GM18858 (cell line): ENCODE results near the gene ANKRD20A1.
"Not testable (repeated sequence)": the region's sequence is repeated elsewhere in the genome, so short reads cannot be mapped to it uniquely, and the experiment has no call there.

ENCODE experiments used
- ATAC-seq: cut with Tn5 transposase; IDR thresholded peaks from one replicate; pipeline ENCODE4 v1.9.1; 2021; ENCODE audit not compliant: unreplicated experiment

The ANKRD20A1 gene

DNA sequence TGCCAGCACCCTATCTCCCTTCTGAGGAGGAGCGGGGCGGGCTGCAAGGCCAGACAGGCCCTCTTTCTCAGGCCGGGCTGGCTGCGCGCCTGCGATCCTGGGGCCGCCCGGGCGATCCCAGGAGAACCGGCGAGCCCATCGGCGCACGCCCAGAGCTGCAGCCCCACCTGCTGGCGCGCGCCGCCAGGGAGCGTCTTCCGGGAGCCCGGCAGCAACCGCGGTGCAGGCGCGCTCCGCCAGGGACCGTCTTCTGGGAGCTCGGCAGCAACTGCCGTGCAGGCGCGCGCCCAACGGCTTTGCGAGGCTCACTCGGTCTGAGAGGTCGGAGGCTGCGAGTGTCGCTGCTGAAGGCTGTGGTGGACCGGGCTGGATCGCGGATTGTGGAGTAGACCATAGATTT lies at the start of gene ANKRD20A1:
TSS of gene ANKRD20A1 (plus strand) at position 61 of the 400 bp plus-strand sequence. CDS start 496 bp downstream, outside the sequence.
- ATAC-seq: not testable (repeated sequence)

DNA sequence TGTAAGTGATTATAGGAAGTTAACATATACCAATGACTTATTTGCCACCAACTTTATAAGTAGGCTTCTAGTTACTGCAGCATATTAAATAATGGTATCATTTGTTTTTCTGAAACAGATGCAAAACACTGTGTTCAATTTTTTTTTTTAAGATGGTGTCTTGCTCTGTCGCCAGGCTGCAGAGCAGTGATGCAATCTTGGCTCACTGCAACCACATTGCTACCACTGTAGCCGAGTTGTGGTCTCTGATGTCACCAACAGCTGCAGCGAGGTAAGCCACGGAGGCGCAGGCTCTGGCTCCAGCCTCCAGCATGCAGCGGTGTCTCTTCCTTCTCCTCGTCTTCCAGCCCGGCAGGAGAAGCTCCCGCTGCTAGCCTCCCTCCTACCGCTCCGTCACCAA lies 26.6 kb upstream of the ANKRD20A1 start:
- ATAC-seq: not testable (repeated sequence)
